Stimulated activated CD4-positive, alpha-beta T cell treated with anti-CD3 and anti-CD28 coated beads, Interleukin-4, amount 100 ng/mL, for 24 hours (primary cell): ENCODE measurements around the gene SRSF11.

Experiments
- DNase-seq: peaks from one replicate; pipeline ENCODE4 v3.0.0-alpha.2; 2020

Gene SRSF11

DNA sequence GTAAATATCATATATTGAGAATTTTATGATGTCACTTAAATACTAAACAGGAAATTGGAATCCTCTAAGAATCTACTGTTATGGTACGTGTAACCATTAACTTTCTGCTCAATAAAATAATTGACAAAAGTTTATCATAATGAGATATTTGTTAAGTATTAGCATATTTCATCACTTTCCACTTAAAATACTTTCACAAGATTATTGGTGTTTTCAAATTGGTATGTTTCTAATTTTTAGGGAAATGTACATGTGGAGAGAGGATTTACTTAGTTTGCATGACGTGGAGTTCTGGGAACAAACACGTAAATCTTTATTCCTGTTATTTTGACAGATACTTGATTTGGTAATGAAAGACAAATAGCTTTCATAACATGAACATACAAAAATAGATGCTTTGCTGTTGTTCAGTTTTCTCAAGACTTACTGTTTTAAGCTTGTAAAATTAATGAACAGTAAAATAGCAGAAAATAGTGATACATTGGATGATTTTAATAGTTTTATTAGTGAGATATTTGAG lies 1.6 kb downstream of the SRSF11 start:
- no peak for DNase-seq

- no peak for DNase-seq
Observed at GRCh38 chr1:70224954-70225353, 3.8 kb downstream of the SRSF11 start.

GRCh38 chr1:70227439-70227838 lies 6.3 kb downstream of the SRSF11 start:
- DNase-seq = no peak

- no peak for DNase-seq
Observed at GRCh38 chr1:70228670-70229069, 7.5 kb downstream of the SRSF11 start.

DNA sequence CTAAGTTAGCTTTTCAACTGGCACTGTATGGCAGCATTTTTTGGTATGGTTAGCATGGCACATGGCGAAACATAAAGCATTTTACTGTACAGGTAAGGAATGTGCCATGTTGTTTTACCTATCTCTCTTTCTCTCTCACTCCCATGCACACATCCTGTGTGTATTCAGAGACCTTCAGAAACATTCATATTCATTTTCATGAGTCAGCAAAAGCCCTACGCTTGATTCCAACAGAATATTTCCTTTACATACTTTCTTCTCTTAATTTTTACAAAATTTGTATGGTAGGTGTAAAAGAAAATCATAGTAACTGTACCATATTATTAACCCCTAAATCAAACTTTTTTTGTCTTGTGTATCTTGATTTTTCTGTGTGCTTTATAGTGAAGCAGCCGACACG lies 10.3 kb downstream of the SRSF11 start:
- no peak for DNase-seq

- DNase-seq = no peak
Observed at GRCh38 chr1:70234733-70235132, 13.6 kb downstream of the SRSF11 start.

DNA sequence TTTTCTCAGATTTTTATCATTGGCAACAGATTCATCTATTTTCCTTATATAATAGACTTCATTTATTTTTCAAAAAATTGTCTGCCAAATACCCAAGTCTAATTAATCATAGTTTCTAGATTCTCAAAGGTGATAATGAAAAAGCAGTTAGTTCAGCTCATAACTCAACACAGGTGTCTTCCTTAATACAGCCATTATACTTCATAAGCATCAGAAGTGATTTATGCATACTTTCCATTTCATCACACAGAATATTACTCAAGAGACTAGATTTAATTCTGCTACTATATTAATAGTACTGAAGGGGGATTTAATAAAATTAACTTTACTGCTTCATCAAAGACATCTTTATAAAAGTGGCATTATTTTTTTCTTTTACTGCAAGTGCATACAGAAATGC lies 18.8 kb downstream of the SRSF11 start:
- no peak for DNase-seq

- DNase-seq = no peak
Observed at GRCh38 chr1:70247122-70247521, 25.9 kb downstream of the SRSF11 start.

GRCh38 chr1:70247768-70248167 lies 26.6 kb downstream of the SRSF11 start:
- no peak for DNase-seq

- DNase-seq = no peak
Observed at GRCh38 chr1:70248729-70249128, 27.5 kb downstream of the SRSF11 start.

DNA sequence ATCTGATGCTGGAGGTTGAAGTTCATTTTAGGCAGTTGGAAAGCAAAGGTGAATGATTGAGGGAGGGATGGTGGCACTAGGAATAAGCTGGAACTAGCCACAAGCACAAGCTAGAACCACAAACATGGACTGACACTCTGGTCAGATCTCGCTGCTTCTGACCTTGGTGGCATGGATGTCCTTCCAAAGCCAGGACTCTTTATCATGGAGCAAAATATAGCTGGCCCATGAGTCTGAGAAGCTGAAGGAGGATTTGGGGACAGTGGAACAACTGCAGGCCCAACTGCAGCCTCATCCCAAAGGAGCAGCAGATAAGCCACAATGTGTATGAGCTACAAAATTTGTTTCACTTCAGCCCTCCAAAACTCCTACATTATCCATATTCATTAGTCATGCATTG lies 35.5 kb downstream of the SRSF11 start:
- DNase-seq = no peak

GRCh38 chr1:70264839-70265238 lies 43.7 kb downstream of the SRSF11 start:
- DNase-seq = no peak

- no peak for DNase-seq
Observed at GRCh38 chr1:70265946-70266345, 44.8 kb downstream of the SRSF11 start.

DNA sequence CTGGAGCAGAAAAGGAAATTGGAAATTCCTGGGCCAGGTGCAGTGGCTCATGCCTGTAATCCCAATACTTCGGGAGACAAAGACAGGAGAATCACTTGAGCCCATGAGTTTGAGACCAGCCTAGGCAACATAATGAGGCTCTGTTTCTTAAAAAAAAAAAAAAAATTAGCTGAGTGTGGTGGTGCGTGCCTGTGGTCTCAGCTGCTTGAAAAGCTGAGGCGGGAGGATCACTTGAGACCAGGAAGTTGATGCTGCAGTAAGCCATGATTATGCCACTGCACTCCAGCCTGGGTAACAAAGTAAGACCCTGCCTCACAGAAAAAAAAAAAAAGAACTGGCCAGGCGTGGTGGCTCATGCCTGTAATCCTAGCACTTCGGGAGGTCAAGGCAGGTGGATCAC lies 56.7 kb downstream of the SRSF11 start:
- no peak for DNase-seq

DNA sequence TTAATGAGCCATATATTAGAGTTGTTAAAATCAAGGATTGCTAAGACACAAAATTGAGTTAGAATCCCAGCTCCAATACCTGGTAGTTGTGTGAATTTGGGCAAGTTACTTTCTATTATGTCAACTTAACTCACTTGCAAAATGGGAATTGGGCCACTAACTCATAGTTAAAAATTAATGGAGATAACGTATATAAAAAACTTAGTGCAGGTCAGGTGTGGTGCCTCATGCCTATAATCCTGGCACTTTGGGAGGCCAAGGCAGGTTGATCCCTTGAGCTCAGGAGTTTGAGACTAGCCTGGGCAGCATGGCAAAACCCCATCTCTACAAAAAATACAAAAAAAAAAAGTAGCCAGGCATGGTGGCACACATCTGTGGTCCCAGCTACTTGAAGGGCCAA lies 57.5 kb downstream of the SRSF11 start:
- no peak for DNase-seq

- no peak for DNase-seq
Observed at GRCh38 chr1:70284366-70284765, 63.2 kb downstream of the SRSF11 start.

GRCh38 chr1:70286453-70286852 lies 65.3 kb downstream of the SRSF11 start:
- no peak for DNase-seq

GRCh38 chr1:70288166-70288565 lies 67.0 kb downstream of the SRSF11 start:
- DNase-seq = no peak

GRCh38 chr1:70290218-70290617 lies 69.0 kb downstream of the SRSF11 start:
- no peak for DNase-seq

GRCh38 chr1:70293186-70293843 lies 72.1 kb downstream of the SRSF11 start:
- DNase-seq = no peak

- no peak for DNase-seq
Observed at GRCh38 chr1:70295749-70296148, 74.6 kb downstream of the SRSF11 start.

DNA sequence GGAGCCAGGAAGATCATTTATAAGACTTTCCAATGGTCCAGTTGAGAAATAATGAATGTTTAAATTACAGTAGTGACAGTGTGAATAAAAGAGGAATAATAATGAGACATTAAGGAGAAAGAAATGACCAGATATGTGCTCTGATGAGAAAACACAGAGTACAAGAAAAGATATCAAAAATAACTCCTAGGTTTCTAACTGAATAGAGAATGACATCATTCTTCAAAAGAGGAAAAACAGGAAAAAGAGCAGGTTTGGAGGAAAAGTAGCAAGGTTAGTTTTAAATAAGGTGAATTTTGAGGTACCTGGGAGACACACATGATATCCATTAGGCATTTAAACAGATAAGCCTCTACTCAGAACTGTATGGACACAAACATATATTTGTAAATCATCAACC lies 78.3 kb downstream of the SRSF11 start:
- no peak for DNase-seq
